ENCODE results near the gene PPFIBP1. TPM values are rescaled to one million over a fixed set of nuclear protein-coding genes. Genes with fewer than 3 reads are reported as not detected.

The PPFIBP1 gene
- total and polyA plus RNA-seq, 2 experiments from 2014 or later, result 23.5 to 30.9 TPM

DNA sequence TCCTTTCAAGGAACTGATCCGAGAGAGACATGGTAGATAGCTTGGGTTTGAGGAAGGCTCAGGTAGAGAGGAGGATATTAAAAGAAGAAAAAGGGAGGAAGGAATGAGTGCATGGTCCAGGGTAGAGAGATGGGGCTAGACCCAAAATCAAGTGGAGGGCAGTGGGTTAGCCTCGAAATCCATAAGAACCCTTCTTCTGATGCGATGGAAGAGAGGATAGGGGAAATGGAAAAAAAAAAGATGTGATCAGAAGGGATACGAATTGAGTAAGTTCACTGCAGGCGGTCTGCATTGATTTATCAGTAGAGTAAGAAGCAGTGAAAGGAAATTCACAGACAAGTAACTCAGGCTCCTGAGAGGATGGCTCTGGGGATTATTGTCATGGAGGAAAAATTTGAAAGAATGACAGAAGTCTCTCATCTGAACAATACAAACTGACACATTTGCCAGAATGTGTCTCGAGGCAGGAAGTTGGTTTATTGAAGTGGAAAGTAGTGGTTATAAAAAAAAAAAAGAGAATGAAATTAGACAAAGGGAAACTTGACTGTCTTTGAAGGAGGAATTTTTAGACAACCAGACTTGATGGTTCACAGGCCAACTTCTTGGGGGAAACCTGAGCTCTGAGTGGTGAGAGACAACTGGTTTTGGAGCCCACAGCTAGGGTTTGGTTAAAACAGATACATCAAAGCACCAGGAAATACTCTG, 10.2 kb downstream of the PPFIBP1 start:
- Histone ChIP-seq H3K27me3 (no peaks in the 10 kb centered on the region), H3K4me3 (no peak overlapping the region), H3K36me3 (no peaks in the 10 kb centered on the region), H3K4me1 (ENCODE audit: low read depth) (peaks cover 15% of the 10 kb centered on the region), H3K27ac (no peak overlapping the region), H3K9me3 (ENCODE audit: low read depth) (no peaks in the 10 kb centered on the region)
- no peak for TF ChIP-seq CTCF (IDR thresholded peaks at IDR 0.05; ENCODE audit: low read depth, low read length)
- DNase-seq (ENCODE audit: low read depth in 1 of 2, low spot score in 1 of 2), result no peak

DNA sequence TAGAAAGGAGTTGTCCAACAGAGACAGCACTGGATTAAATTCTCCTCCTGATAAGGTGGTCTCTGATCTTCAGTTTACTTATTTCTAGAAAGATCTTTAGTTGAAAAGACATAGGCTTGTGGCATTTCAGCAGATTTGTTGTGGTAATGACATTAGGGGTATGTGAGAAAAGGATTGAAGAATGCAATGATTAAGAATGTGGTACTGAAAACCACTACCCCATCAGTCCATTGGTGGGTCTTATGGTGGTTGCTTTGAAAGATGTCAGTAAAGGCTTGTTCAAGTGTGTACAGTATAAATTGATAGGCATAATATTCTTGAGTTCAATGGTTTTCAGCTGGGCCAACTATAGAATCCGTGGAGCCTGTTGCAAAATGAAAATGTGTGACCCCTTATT, 10.8 kb downstream of the PPFIBP1 start:
- H3K4me3 ChIP-seq, result no peak overlapping the region
- no peak for DNase-seq (ENCODE audit: low read depth in 1 of 2, low spot score in 1 of 2)
- TF ChIP-seq CTCF (IDR thresholded peaks at IDR 0.05; ENCODE audit: low read depth, low read length), result no peak
- H3K27me3 ChIP-seq, result no peaks in the 10 kb centered on the region
- H3K36me3 ChIP-seq, result no peaks in the 10 kb centered on the region
- H3K27ac ChIP-seq, result no peak overlapping the region
- H3K9me3 ChIP-seq (ENCODE audit: low read depth), result no peaks in the 10 kb centered on the region
- H3K4me1 ChIP-seq (ENCODE audit: low read depth), result peaks cover 16% of the 10 kb centered on the region

DNA sequence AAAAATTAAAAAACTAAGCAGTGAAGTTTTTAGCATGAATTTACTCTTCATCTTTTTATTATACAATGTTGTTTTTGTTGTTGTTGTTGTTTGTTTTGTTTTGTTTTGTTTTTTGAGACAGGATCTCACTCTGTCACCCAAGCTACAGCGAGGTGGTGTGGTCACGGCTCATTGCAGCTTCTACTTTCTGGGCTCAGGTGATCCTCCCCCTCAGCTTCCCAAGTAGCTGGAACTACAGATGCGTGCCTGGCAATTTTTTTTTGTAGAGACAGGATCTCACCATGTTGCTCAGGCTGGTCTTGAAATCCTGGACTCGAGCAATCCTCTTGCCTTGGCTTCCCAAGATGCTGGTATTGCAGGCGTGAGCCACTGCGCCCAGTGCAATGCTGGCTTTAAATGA, 11.3 kb downstream of the PPFIBP1 start:
- H3K9me3 ChIP-seq (ENCODE audit: low read depth), result no peaks in the 10 kb centered on the region
- DNase-seq (ENCODE audit: low read depth in 1 of 2, low spot score in 1 of 2), result no peak
- no peak overlapping the region for H3K4me3 ChIP-seq
- H3K27ac ChIP-seq, result no peak overlapping the region
- TF ChIP-seq CTCF (IDR thresholded peaks at IDR 0.05; ENCODE audit: low read depth, low read length), result no peak
- no peaks in the 10 kb centered on the region for H3K36me3 ChIP-seq
- H3K27me3 ChIP-seq, result no peaks in the 10 kb centered on the region
- H3K4me1 ChIP-seq (ENCODE audit: low read depth), result peaks cover 16% of the 10 kb centered on the region

GRCh38 chr12:27537855-27538675, 14.1 kb downstream of the PPFIBP1 start:
- no peak for DNase-seq (ENCODE audit: low read depth in 1 of 2, low spot score in 1 of 2)
- Histone ChIP-seq H3K27ac (no peak overlapping the region), H3K4me3 (no peak overlapping the region)

GRCh38 chr12:27539191-27539631, 15.2 kb downstream of the PPFIBP1 start:
- H3K9me3 ChIP-seq (ENCODE audit: low read depth), result no peaks in the 10 kb centered on the region
- H3K27me3 ChIP-seq, result no peaks in the 10 kb centered on the region
- DNase-seq (ENCODE audit: low read depth in 1 of 2, low spot score in 1 of 2), result peak in 1 of 2 donors; percentile 67
- H3K4me3 ChIP-seq, result no peak overlapping the region
- H3K27ac ChIP-seq, result no peak overlapping the region
- H3K36me3 ChIP-seq, result no peaks in the 10 kb centered on the region
- no peak for TF ChIP-seq CTCF (IDR thresholded peaks at IDR 0.05; ENCODE audit: low read depth, low read length)
- peaks cover 16% of the 10 kb centered on the region for H3K4me1 ChIP-seq (ENCODE audit: low read depth)

More at GRCh38 chr12:27537855-27538675, 14.1 kb downstream of the PPFIBP1 start:
- no peaks in the 10 kb centered on the region for H3K27me3 ChIP-seq
- peaks cover 16% of the 10 kb centered on the region for H3K4me1 ChIP-seq (ENCODE audit: low read depth)
- H3K36me3 ChIP-seq, result no peaks in the 10 kb centered on the region
- H3K9me3 ChIP-seq (ENCODE audit: low read depth), result no peaks in the 10 kb centered on the region
- no peak for TF ChIP-seq CTCF (IDR thresholded peaks at IDR 0.05; ENCODE audit: low read depth, low read length)

All from cardiac muscle cell (in vitro differentiated cells and primary cell).